Measurements from ENCODE around the gene ARMC12.

ARMC12 gene

DNA sequence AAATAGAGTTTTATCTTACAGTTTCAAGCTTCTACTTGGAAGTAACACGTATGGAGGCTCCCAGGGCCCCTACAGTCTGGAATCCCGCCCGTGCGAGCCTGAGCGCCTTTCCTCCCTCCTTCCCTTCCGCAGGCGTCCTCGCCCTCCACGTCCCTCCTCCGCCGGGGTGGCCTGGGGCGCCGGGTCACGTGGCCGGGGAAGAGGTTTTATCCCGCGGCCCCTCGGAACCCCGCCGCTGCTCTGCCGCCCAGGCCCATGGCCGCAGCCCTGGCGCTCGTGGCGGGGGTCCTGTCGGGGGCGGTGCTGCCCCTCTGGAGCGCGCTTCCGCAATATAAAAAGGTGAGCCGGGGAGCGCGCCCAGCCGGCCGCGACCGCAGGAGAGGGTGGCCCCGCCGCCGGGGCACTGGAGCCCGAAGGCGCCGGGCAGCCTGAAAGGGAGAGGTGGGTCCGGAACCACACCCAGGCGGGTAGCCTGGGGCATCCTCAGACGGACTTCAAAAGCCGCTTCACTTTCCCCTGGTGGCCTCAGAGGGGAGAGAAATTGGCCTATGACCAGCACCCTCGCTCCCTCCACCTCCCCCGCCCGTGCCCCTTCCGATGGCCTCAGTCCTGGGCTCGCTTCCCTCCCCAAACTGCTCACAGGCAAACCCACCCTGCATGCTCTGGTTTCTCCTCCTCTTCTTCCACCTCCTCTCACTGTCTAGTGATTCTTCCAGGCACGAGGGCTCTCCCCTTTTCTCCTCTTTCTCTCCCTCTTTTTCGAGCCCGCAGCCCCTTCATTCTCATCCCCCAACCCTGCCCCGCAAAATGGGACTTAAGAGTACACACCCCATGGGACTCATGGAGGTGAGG, 39.8 kb downstream of the ARMC12 start, which contains the start of gene CLPSL2:
CLPSL2 (plus strand) TSS at position 235 of the 852 bp plus-strand sequence; CDS start at position 256, 21 bp downstream.
- peak; percentile 71 for DNase-seq (ENCODE audit: low spot score)

DNA sequence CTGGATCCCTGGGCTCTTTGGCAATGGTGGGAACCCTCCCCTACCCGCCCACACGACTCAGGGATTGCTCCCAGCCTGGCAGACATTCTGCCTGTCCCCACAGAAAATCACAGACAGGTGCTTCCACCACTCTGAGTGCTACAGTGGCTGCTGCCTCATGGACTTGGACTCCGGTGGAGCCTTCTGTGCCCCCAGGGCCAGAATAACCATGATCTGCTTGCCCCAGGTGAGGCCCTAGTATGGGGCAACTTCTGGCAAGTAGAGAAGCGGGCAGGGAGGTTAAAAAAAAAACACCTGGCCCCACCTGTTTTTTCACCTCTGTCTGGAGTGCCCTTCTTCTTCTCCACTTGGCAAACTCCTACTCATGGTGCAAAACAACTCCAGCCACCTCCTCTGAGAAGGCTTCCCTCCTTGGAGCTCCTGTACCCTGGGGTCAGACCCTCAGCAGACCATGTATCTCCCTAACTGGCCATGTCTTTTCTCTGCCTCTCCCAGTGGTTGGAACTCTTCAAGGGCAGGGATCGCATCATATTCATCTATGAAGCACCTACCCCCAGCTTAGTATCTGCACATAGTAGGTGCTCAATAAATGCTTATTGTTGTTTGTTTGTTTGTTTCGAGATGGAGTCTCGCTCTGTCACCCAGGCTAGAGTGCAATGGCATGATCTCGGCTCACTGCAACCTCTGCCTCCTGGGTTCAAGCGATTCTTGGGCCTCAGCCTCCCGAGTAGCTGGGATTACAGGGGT, 40.7 kb downstream of the ARMC12 start:
- no peak for DNase-seq (ENCODE audit: low spot score)

DNA sequence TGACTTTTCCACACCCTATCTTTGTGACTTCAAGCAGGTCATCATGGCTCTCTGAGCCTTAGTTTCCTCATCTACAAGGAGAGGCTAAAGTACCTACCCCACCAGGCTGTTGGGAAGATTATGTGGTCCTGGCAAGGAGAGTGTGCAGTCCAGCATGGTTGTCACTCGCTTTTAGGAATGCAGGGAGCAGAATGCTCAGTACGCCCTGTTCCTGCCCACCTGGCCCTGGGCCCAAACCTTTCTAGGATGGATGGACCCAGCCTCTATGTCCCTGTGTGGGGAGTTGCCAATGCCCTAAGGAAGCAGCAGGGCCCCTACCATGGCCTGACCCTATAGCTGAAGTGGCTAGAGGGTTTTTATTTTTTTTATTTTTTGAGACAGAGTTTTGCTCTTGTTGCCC, 41.6 kb downstream of the ARMC12 start:
- no peak for DNase-seq (ENCODE audit: low spot score)

DNA sequence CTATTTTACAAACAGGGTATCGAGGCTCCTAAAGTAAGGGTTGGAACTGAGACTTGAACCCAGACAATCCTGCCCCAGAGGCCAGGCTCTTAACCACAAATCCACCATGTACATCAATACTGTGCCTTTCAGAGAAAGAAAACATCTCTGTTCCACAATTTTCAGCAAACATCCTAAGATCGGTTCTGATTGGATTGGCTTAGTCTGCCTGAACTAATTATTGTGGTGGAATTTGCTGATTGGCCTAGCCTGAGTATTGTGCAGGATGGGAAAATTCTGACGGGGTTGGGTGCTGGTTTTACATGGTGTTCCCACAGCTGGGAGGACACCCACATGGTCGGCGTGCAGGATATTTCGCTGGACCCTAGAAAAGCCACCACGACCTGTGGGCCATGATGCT, 43.9 kb downstream of the ARMC12 start, which contains the start of gene CLPSL1:
CLPSL1 (plus strand) TSS at position 301 of the 400 bp plus-strand sequence; CDS start at position 393, 92 bp downstream.
- no peak for DNase-seq (ENCODE audit: low spot score)

DNA sequence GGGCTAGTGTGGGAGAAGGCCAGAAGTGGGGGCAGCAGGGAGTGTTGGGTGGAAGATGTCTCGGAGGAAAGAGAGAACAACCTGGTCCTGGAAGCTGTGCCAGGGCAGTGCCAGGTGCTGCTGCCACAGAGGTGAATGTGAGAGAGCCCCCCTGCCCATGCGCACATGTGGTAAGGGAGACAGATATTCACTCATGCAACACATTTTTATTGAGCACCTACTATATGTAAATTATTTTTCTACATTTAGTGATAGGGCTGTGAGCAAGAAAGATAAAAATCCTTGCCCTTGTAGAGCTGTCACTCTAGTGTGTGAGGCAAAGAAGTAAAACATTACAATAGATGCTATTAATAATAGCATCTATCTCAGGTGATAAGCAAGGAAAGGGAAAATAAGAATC, 44.5 kb downstream of the ARMC12 start:
- no peak for DNase-seq (ENCODE audit: low spot score)

DNA sequence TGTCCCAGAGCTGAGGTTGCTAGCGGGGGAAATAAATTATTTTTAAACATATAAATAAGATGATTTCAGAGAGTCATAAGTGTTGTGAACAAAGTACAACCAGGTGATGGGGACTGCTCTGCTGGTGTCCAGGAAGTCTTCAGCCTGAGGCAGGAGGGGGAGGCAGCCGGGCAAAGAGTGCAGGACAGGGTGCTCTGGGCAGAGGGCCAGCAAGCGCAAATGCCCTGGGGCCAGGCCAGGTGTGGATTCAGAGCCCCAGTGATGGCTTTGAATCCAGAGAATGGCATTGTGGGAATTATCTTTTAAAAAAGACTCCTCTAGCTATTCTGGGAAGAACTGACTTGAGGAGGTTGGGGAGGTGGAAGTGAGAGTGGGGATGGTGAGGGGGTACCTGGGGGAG, 45.6 kb downstream of the ARMC12 start:
- DNase-seq (ENCODE audit: low spot score) = no peak

DNA sequence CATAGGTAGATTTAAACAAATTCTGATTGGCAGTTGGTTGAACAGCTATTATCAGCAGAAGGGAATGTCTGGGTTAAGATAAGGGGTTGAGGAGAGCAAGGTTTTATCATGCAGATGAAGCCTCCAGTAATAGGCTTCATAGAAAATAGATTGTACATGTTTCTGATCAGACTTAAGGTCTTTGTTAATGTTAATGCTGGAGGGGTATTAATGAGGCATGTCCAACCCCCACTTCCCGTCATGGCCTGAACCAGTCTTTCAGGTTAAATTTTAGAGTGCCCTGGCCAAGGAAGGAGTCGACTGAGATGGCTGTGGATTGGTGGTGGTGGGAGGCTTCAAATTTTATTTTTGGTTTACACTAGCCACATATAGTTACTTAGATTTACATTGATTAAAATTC, 47.4 kb downstream of the ARMC12 start:
- no peak for DNase-seq (ENCODE audit: low spot score)

DNA sequence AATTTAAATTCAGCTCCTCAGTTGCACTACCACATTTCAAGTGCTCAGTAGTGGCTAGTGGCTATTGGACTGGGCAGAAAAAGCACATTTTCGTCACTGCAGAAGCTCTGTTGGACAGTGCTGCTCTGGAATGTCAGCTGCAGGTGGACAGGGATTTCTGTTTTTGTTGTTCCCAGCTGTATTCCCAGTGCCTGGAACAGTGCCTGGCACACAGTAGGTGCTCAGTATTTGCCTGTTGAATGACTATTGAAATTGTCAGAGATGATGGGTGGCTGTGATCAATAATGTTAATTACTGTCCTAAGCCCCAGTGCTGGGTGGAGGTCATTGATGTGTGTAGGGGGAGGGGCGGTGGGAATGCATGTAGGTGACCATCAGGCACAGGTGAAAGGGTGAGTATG, 49.4 kb downstream of the ARMC12 start:
- DNase-seq (ENCODE audit: low spot score) = no peak

DNA sequence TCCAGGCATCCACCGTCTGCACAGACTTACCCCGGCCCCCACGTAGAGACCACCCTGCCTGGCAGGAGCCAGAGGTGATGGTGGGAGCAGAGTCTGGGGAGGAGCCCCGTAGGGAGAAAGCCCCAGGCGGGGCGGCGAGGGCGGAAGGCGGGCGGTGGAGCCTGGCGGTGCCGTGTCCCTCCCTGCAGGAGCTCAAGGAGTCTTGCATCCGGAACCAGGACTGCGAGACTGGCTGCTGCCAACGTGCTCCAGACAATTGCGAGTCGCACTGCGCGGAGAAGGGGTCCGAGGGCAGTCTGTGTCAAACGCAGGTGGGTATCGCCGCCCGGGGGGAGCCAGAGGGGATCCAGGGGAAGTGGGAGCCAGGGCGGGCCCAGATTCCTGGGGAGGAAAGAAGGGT, 50.0 kb downstream of the ARMC12 start:
- no peak for DNase-seq (ENCODE audit: low spot score)

DNA sequence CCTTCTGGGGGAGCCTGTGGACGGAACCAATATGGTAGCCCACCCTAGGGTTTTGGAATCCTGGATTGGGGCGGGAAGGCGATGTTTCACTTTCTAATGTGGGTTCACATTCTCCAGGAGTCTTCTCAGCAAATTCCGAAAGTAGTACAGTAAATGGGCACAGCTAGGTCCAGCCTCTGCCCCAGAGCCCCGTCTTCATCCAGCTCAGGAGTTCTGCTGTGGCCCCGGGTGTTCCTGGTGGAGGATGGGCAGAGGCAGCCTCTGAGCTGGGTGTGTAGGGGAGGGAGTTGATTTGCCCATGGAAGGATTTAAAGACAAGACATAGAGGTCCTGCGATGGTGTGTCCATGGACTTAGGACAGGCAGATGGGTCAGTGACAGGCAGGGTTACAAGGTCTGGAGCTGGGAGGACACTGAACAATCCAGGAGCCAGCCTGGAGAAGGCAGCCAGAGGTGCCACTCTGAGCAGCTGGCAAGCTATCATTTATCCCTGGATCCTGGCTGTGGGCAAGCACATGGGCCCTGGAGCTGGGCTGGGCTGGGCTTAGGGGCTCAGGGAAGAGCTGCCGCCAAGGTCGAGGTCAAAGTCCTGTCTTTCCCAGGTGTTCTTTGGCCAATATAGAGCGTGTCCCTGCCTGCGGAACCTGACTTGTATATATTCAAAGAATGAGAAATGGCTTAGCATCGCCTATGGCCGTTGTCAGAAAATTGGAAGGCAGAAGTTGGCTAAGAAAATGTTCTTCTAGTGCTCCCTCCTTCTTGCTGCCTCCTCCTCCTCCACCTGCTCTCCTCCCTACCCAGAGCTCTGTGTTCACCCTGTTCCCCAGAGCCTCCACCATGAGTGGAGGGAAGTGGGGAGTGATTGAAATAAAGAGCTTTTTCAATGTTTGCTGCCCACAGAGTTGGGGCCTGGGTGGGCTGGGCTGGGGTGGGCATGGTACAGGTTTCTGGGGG, 50.7 kb downstream of the ARMC12 start:
- no peak for DNase-seq (ENCODE audit: low spot score)

DNA sequence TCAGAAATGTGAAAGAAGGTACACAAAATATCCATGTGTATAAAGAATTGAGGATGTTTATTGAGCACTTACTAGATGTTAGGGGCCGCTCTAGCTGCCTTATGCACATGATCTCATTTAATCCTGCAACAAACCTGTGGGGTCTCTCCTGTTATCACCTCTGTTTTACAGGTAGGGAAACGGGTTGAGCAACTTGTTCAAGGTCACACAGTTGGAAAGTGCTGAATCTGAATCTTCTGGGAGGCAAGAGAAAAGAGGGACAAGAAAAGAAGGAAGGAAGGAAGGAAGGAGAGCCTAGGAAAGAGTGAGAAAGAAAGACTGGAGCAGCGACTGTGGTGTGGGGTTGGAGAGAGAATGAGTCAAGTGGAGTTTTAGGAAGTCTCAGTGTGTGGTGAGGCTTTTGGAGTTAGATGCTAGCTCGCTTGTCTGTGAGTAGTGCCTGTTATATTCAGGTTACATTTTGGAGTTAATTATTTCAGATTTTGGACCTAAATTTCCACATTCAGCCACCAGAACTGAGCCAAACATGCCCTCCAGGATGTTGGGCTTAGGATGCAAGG, 51.7 kb downstream of the ARMC12 start:
- no peak for DNase-seq (ENCODE audit: low spot score)

DNA sequence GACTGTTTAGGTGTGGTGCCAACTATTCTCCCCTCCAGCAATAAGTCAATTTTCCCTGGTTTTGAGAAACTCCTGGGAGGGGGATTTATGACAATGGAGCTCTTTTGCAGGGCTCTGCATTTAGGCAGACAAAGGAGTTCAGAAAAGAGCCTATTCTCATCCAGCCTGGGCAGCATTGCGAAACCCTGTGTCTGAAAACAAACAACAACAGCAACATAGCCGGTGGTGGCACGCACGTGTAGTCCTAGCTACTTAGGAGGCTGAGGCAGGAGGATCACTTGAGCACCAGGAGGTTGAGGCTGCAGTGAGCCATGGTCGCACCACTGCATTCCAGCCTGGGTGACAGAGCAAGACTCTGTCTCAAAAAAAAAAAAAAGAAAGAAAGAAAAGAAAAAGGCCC, 53.9 kb downstream of the ARMC12 start:
- DNase-seq (ENCODE audit: low spot score) = no peak

DNA sequence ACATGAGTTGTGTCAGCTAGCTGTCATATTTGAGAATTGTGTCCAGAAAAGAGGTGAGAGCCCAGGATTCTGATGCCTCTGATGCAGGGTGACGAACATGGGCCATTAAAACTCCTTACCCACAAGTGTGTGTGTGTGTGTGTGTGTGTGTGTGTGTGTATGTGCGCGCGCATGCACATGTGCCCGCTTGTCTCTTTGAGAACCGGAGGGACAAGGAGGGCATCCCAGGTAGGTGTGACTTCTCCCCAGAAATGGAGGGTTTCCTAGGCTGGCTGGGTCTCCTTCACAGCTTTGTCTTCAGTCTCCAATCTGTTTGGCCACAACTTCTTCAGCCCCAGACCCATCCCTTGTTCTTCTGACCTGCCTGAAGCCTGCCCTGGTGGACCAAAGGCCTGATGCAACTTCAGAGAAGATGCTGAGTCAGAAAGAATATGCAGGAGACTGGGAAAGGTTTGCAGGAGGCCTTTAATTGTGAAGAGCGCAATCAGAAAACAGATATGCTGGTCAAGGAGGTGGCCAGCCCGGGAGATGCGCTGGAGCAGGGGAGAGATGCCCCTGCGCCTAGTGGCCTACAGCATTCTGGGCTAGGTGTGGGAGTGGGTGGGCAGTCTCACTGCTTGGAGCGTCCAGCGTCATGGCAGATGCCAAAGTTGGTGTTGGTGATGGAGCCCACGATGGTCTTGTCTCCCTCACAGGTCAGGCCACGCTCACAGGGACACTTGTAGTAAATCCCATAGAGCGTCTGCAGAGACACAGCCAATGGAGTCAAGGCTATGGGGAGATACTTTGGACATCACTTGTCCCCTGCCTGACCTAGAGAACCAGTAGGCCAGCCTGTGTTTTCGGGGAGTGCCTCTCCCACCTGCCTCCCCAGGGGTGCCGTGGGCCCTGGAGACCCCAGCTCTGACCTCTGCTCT, 58.0 kb downstream of the ARMC12 start:
- DNase-seq (ENCODE audit: low spot score) = no peak

DNA sequence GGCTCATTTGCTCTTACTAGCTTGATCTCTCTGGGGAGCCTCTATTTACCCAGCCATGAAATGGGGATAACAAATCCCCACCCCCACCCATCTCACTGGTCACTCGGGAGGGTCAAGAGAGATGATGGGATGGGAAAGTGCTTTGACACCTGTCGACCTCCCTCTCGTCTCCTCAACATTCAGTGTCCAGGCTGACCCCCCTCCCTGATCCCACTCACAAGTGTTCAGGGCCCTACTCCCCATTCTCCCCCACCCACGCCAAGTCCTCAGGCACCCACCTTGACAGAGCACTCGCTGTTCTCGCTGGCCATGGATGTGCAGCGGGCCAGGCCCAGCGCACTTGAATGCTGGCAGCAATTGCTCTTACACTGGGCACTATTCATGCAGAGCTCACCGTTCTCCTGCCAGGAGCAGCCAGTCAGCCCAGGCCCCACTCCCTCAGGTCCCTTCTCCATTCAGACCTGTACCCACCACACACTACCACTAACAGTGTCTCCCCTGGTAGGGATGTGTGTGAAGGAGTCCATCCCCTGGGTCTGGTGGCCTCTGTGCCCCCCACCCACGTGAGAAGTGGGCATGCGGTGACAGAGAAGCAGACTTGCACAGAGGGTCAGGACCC, 58.7 kb downstream of the ARMC12 start:
- no peak for DNase-seq (ENCODE audit: low spot score)

DNA sequence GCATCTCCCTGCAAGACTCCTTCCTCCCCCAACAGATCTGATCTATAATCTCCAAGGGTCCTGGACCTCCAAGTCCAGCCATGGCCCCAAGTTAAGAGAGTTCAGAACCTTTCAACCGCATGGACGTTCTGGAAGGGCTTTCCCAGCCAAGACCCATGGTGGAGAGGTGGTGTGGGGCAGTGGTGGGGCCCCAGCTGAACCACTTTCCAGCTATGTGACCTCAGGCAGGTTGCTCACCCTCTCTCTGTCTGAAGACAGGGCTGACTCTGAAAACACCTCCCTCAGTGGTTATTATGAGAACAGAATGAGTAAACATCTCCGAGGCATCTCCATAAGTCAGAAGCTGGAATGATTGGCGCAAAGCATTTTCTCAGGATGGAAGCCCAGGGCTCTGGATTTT, 59.4 kb downstream of the ARMC12 start:
- no peak for DNase-seq (ENCODE audit: low spot score)

DNA sequence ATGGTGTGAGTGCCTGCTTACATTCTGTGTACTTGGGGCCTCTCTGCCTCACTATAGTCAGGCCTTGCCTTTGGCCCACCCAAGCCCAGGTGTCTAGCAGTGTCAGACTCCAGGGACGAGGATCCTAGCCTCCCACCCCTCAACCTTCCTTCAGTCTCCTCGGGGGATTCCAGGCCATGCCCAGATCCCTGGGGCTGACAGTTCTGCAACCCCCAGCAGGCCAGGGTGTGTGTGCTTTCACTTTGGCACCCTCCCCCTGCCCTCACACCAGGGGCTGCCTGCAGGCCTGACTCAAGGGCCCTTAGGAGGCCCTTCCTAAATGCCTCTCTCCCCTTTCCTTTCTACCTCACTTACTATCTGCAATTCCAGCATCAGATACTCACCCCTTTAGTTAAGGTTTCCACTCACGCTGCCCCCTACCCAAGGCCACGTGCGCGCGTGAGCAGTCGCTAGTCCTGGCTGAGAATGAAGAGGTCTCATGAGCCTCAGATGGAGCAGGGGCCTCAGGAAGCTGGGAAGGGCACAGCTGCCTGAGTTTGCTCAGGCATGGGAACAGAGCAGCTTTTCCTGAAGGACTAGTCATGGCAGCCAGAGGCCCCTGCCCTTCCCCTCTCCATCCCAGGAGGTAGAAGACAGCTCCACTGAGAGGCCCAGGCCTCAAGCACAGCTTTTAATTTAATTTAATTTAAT, 61.1 kb downstream of the ARMC12 start:
- no peak for DNase-seq (ENCODE audit: low spot score)

All from ecto neural progenitor cell (in vitro differentiated cells).